BJ (cell line): Measurements from ENCODE around the gene SEPTIN14. TPM values are rescaled to one million over a fixed set of nuclear protein-coding genes. Genes with fewer than 3 reads are reported as not detected.

Source experiments
- CTCF ChIA-PET: fragments of 350-600 bp; formaldehyde crosslinking; extraction: SDS; loops from one replicate; lab custom pipeline; 2021; ENCODE audit warnings: antibody characterized with exemption, inconsistent platforms; lab: Yijun Ruan, JAX
- POLR2A ChIA-PET: fragments of 300-600 bp; sonication (Branson Sonifier 250); formaldehyde crosslinking; extraction: SDS; loops from one replicate; lab custom pipeline; 2021; ENCODE audit warnings: antibody characterized with exemption; lab: Charles Lee
- DNase-seq: peaks from one replicate; pipeline ENCODE4 v3.0.0-alpha.2; 2011; ENCODE audit warnings: low read depth
- H3K27me3 ChIP-seq: 2 replicates; pipeline ENCODE4 v1.6.0; 2011; ENCODE audit warnings: low read length; ENCODE audit not compliant: control insufficient read depth, insufficient read depth
- H3K36me3 ChIP-seq: 2 replicates; pipeline ENCODE4 v1.5.1; 2011; ENCODE audit warnings: low read length; ENCODE audit not compliant: control insufficient read depth, insufficient read depth
- H3K4me3 ChIP-seq: 2 replicates; pipeline ENCODE4 v1.5.1; 2011; ENCODE audit warnings: low read depth, mild to moderate bottlenecking, control low read depth, low read length
- CTCF ChIP-seq: IDR thresholded peaks from 2 replicates; pipeline ENCODE4 v1.5.1; 2011; ENCODE audit warnings: low read depth, mild to moderate bottlenecking, control low read depth, inconsistent platforms, low read length, moderate library complexity; ENCODE audit not compliant: insufficient read depth
- polyA plus RNA-seq: library from polyadenylated mRNA; depleted of rRNA; stranded (reverse); fragments of >200 nt; gene quantifications from 2 replicates; pipeline ENCODE4 v1.2.3, GENCODE V29; 2011

The SEPTIN14 gene
- polyA plus RNA-seq, 1 experiment: not detected

- no peak for TF ChIP-seq CTCF
- ChIA-PET POLR2A (no interaction called here), CTCF (no interaction called here)
- Histone ChIP-seq H3K36me3 (no peaks in the 10 kb centered on the region), H3K27me3 (no peaks in the 10 kb centered on the region), H3K4me3 (peak overlapping the region; percentile 58)
- no peak for DNase-seq
These were observed 25.3 kb upstream of the SEPTIN14 start for GRCh38 chr7:55887821-55888247.

GRCh38 chr7:55884321-55884720, 21.8 kb upstream of the SEPTIN14 start:
- DNase-seq: no peak
- Histone ChIP-seq H3K36me3 (no peaks in the 10 kb centered on the region), H3K4me3 (no peak overlapping the region), H3K27me3 (no peaks in the 10 kb centered on the region)
- POLR2A ChIA-PET: no interaction called here
- CTCF ChIA-PET: no interaction called here
- TF ChIP-seq CTCF: no peak

- ChIA-PET POLR2A (no interaction called here), CTCF (no interaction called here)
- Histone ChIP-seq H3K36me3 (no peaks in the 10 kb centered on the region), H3K4me3 (no peak overlapping the region), H3K27me3 (no peaks in the 10 kb centered on the region)
- DNase-seq: peak; percentile 3
- TF ChIP-seq CTCF: no peak
These were observed 16.1 kb upstream of the SEPTIN14 start for GRCh38 chr7:55878691-55879090.

- Histone ChIP-seq H3K4me3 (no peak overlapping the region), H3K36me3 (no peaks in the 10 kb centered on the region), H3K27me3 (no peaks in the 10 kb centered on the region)
- no peak for TF ChIP-seq CTCF
- CTCF ChIA-PET: no interaction called here
- POLR2A ChIA-PET: no interaction called here
- no peak for DNase-seq
These were observed 14.8 kb upstream of the SEPTIN14 start for GRCh38 chr7:55877308-55877707.

- no peaks in the 10 kb centered on the region for H3K36me3 ChIP-seq
- DNase-seq: no peak
- no peaks in the 10 kb centered on the region for H3K27me3 ChIP-seq
- ChIA-PET POLR2A (no interaction called here), CTCF (no interaction called here)
- TF ChIP-seq CTCF: no peak
- no peak overlapping the region for H3K4me3 ChIP-seq
These were observed 11.2 kb upstream of the SEPTIN14 start for GRCh38 chr7:55873765-55874164.
